Endothelial cell of umbilical vein (primary cell): ENCODE measurements around the gene IL13RA1.

Experiments used
- CTCF ChIP-seq, 2 donors: IDR thresholded peaks; 1 replicate in 1 of 2; 2 replicates in 1 of 2; pipeline ENCODE4 v1.5.1; 2011; ENCODE audit warnings: low read length in 2 of 2, mild to moderate bottlenecking in 2 of 2, moderate library complexity in 2 of 2, control low read depth in 1 of 2, inconsistent platforms in 1 of 2, low read depth in 1 of 2; ENCODE audit not compliant: insufficient read depth in 1 of 2; ENCODE audit errors: extremely low read depth in 1 of 2
- EZH2 ChIP-seq: IDR thresholded peaks from 2 replicates; pipeline ENCODE4 v1.6.1; 2012; ENCODE audit warnings: borderline replicate concordance, low read depth, mild to moderate bottlenecking, moderate library complexity, low read length, inconsistent platforms; ENCODE audit not compliant: severe bottlenecking
- FOS ChIP-seq: IDR thresholded peaks from 2 replicates; pipeline ENCODE4 v1.6.1; 2011; ENCODE audit warnings: mild to moderate bottlenecking, low read length, moderate library complexity, borderline replicate concordance; ENCODE audit not compliant: insufficient read depth
- JUN ChIP-seq: IDR thresholded peaks from 2 replicates; pipeline ENCODE4 v1.6.1; 2011; ENCODE audit warnings: borderline replicate concordance, low read depth; ENCODE audit not compliant: insufficient read length, insufficient read depth
- MAX ChIP-seq: IDR thresholded peaks from 2 replicates; pipeline ENCODE4 v1.6.1; 2011; ENCODE audit not compliant: insufficient read depth, insufficient read length
- MYC ChIP-seq: IDR thresholded peaks from one replicate; pipeline ENCODE4 v1.6.1; 2011; ENCODE audit warnings: mild to moderate bottlenecking, low read depth, low read length
- POLR2A ChIP-seq: IDR thresholded peaks from 2 replicates; pipeline ENCODE4 v1.6.1; 2012; ENCODE audit warnings: low read depth, mild to moderate bottlenecking, control low read depth, low read length
- POLR2AphosphoS5 ChIP-seq: IDR thresholded peaks from 2 replicates; pipeline ENCODE4 v1.6.1; 2012; ENCODE audit warnings: low read depth, mild to moderate bottlenecking, control low read depth, low read length, moderate library complexity; ENCODE audit not compliant: insufficient read depth

GRCh38 chrX:118739577-118739976 is 12.2 kb downstream of the IL13RA1 start:
- TF ChIP-seq CTCF (IDR thresholded peaks at IDR 0.05; ENCODE audit: extremely low read depth in 1 of 2, insufficient read depth in 1 of 2, low read depth in 1 of 2, low read length in 2 of 2) = no peak
- TF ChIP-seq POLR2A = no peak
- no peak for TF ChIP-seq POLR2AphosphoS5
- TF ChIP-seq EZH2 = no peak
- TF ChIP-seq MAX = no peak
- no peak for TF ChIP-seq FOS
- TF ChIP-seq MYC = no peak
- TF ChIP-seq JUN = no peak
